GM18505 (cell line): ENCODE data around the gene BORCS5.
"Not testable (repeated sequence)": the region's sequence is repeated elsewhere in the genome, so short reads cannot be mapped to it uniquely, and the experiment has no call there.

Experiments
- ATAC-seq: cut with Tn5 transposase; IDR thresholded peaks from one replicate; pipeline ENCODE4 v1.9.1; 2021; ENCODE audit not compliant: unreplicated experiment
- POLR2A ChIP-seq: IDR thresholded peaks from 4 replicates; pipeline ENCODE4 v1.6.1; 2011; ENCODE audit warnings: borderline replicate concordance; ENCODE audit not compliant: insufficient read depth, insufficient read length; ENCODE audit errors: extremely low read depth

The BORCS5 gene

GRCh38 chr12:12460935-12461922 is 104.4 kb downstream of the BORCS5 start:
- TF ChIP-seq POLR2A, result no peak
- ATAC-seq, result no peak

GRCh38 chr12:12461923-12462315 is 105.0 kb downstream of the BORCS5 start:
- ATAC-seq, result no peak
- TF ChIP-seq POLR2A, result no peak

GRCh38 chr12:12465522-12465921 is 108.6 kb downstream of the BORCS5 start:
- no peak for ATAC-seq

GRCh38 chr12:12466157-12466556 is 109.3 kb downstream of the BORCS5 start:
- no peak for ATAC-seq
- TF ChIP-seq POLR2A, result no peak

More at GRCh38 chr12:12465522-12465921, 108.6 kb downstream of the BORCS5 start:
- no peak for TF ChIP-seq POLR2A

GRCh38 chr12:12467264-12467663 is 110.4 kb downstream of the BORCS5 start:
- no peak for TF ChIP-seq POLR2A
- no peak for ATAC-seq

GRCh38 chr12:12467688-12468261 is 110.9 kb downstream of the BORCS5 start:
- no peak for TF ChIP-seq POLR2A
- ATAC-seq, result no peak

GRCh38 chr12:12468575-12468974 is 111.7 kb downstream of the BORCS5 start:
- ATAC-seq, result no peak
- no peak for TF ChIP-seq POLR2A

- no peak for ATAC-seq
- TF ChIP-seq POLR2A, result no peak
Observed at GRCh38 chr12:12469386-12469785, 112.5 kb downstream of the BORCS5 start.

GRCh38 chr12:12470751-12471306 is 114.0 kb downstream of the BORCS5 start:
- ATAC-seq, result no peak
- TF ChIP-seq POLR2A, result no peak

GRCh38 chr12:12471982-12472961 is 115.4 kb downstream of the BORCS5 start:
- ATAC-seq, result not testable (repeated sequence)

GRCh38 chr12:12473223-12473622 is 116.3 kb downstream of the BORCS5 start:
- no peak for TF ChIP-seq POLR2A
- ATAC-seq, result no peak

- TF ChIP-seq POLR2A, result no peak
- peak; percentile 6 for ATAC-seq
Observed at GRCh38 chr12:12474471-12474928, 117.6 kb downstream of the BORCS5 start.
